B cell (primary cell): ENCODE measurements around the gene BABAM2. TPM values are rescaled to one million over a fixed set of nuclear protein-coding genes. Genes with fewer than 3 reads are reported as not detected.

ENCODE experiments used
- ATAC-seq: fragments of 200-7000 bp; cut with Tn5 transposase; one replicate; pipeline ENCODE4 v1.10.0; 2021; ENCODE audit warnings: low read depth, mild to moderate bottlenecking, moderate number of reproducible peaks, moderate library complexity
- CTCF ChIA-PET: fragments of 350-600 bp; sonication (Branson Sonifier 250); formaldehyde crosslinking; loops from one replicate; lab custom pipeline; 2021; ENCODE audit warnings: antibody characterized with exemption, inconsistent platforms; lab: Charles Lee
- POLR2A ChIA-PET: fragments of 350-600 bp; sonication (Branson Sonifier 250); formaldehyde crosslinking; loops from one replicate; lab custom pipeline; 2021; ENCODE audit warnings: antibody characterized with exemption; lab: Charles Lee
- DNase-seq: peaks from one replicate; pipeline ENCODE4 v3.0.0; 2013
- H2AFZ ChIP-seq: 2 replicates; pipeline ENCODE4 v1.6.1; 2012; ENCODE audit warnings: mild to moderate bottlenecking, low read depth, low read length; ENCODE audit not compliant: insufficient read depth, poor library complexity, severe bottlenecking
- H3K27ac ChIP-seq, 2 donors: 1 replicate in 1 of 2; 2 replicates in 1 of 2; pipeline ENCODE4 v1.5.1; 2012 to 2013; ENCODE audit warnings: low read length in 2 of 2, mild to moderate bottlenecking in 2 of 2, moderate library complexity in 1 of 2
- H3K27me3 ChIP-seq, 4 experiments: fragments of 200-600 bp in 1 of 4; sonication (generic) in 1 of 4; replicated peaks in 1 of 4; 1 replicate in 2 of 4; 2 replicates in 2 of 4; pipeline versions ENCODE4 v1.6.1 to v1.7.0; 2013 to 2016; ENCODE audit warnings: low read length in 3 of 4, mild to moderate bottlenecking in 2 of 4, mixed read lengths in 1 of 4, moderate library complexity in 1 of 4; ENCODE audit not compliant: insufficient read depth in 4 of 4, control insufficient read depth in 3 of 4; ENCODE audit errors: control extremely low read depth in 1 of 4
- H3K36me3 ChIP-seq, 2 experiments: replicated peaks in 1 of 2; 1 replicate in 1 of 2; 2 replicates in 1 of 2; pipeline versions ENCODE4 v1.6.1 to v1.7.1; 2013; ENCODE audit warnings: low read length in 1 of 2; ENCODE audit not compliant: insufficient read depth in 2 of 2, control insufficient read depth in 1 of 2; ENCODE audit errors: control extremely low read depth in 1 of 2, extremely low read depth in 1 of 2
- H3K4me1 ChIP-seq, 2 donors: fragments of 200-600 bp in 1 of 2; sonication (generic) in 1 of 2; 1 replicate in 1 of 2; 2 replicates in 1 of 2; pipeline versions ENCODE4 v1.5.1 to v1.6.1; 2013 to 2017; ENCODE audit warnings: low read length in 2 of 2; ENCODE audit not compliant: control insufficient read depth in 2 of 2, insufficient read depth in 2 of 2
- H3K4me2 ChIP-seq: replicated peaks from 2 replicates; pipeline ENCODE3; 2012; ENCODE audit warnings: mild to moderate bottlenecking, low read depth, low read length; ENCODE audit not compliant: poor library complexity, severe bottlenecking
- H3K4me3 ChIP-seq, 5 experiments: fragments of 200-600 bp in 1 of 5; sonication (generic) in 1 of 5; 1 replicate in 3 of 5; 2 replicates in 2 of 5; pipeline versions ENCODE4 v1.5.1 to v1.7.0; 2011 to 2016; ENCODE audit warnings: low read length in 4 of 5, mild to moderate bottlenecking in 4 of 5, low read depth in 2 of 5, control low read depth in 1 of 5, moderate library complexity in 1 of 5; ENCODE audit not compliant: insufficient read depth in 1 of 5; ENCODE audit errors: control extremely low read depth in 1 of 5, extremely low read depth in 1 of 5
- H3K79me2 ChIP-seq: fragments of 200-600 bp; sonication (generic); one replicate; pipeline ENCODE4 v1.6.0; 2016; ENCODE audit warnings: low read length; ENCODE audit not compliant: control insufficient read depth, insufficient read depth
- H3K9ac ChIP-seq: fragments of 200-600 bp; sonication (generic); 2 replicates; pipeline ENCODE4 v1.6.1; 2017; ENCODE audit warnings: mild to moderate bottlenecking, low read length, moderate library complexity
- H3K9me3 ChIP-seq, 3 donors: one replicate each; pipeline versions ENCODE4 v1.6.1 to v1.7.1; 2013; ENCODE audit warnings: low read length in 2 of 3; ENCODE audit not compliant: control insufficient read depth in 2 of 3, insufficient read depth in 1 of 3; ENCODE audit errors: control extremely low read depth in 1 of 3
- H4K20me1 ChIP-seq: 2 replicates; pipeline ENCODE4 v1.6.0; 2012; ENCODE audit warnings: mild to moderate bottlenecking, low read length; ENCODE audit not compliant: insufficient read depth, control insufficient read depth, poor library complexity, severe bottlenecking
- H3K27ac Mint-ChIP-seq: one replicate; pipeline ENCODE4 v1.8.0; 2021; ENCODE audit warnings: mixed read lengths
- H3K27me3 Mint-ChIP-seq: one replicate; pipeline ENCODE4 v1.8.0; 2021; ENCODE audit warnings: mixed read lengths
- H3K4me1 Mint-ChIP-seq: one replicate; pipeline ENCODE4 v1.8.0; 2021; ENCODE audit warnings: mixed read lengths
- H3K4me3 Mint-ChIP-seq: one replicate; pipeline ENCODE4 v1.8.0; 2021; ENCODE audit warnings: mixed read lengths
- H3K9me3 Mint-ChIP-seq: one replicate; pipeline ENCODE4 v1.8.0; 2022; ENCODE audit warnings: mixed read lengths; ENCODE audit not compliant: insufficient read depth
- EZH2 ChIP-seq: IDR thresholded peaks from 2 replicates; pipeline ENCODE4 v1.6.1; 2012; ENCODE audit warnings: borderline replicate concordance, low read depth, mild to moderate bottlenecking, moderate library complexity, low read length; ENCODE audit not compliant: insufficient read depth, poor library complexity, severe bottlenecking
- WGBS: methylation state at CpG from one replicate; pipeline ENCODE4 v1.1.5; 2013; ENCODE audit warnings: missing lambda C conversion rate; ENCODE audit not compliant: insufficient coverage; 5-methylcytosine and 5-hydroxymethylcytosine counted together
- intact Hi-C: fragments of 100-400 bp; cut with micrococcal nuclease; formaldehyde crosslinking; loops from one replicate; pipeline ENCODE4 v1.10.0; 2022
- polyA plus RNA-seq: library from polyadenylated mRNA; depleted of rRNA; stranded (reverse); fragments of >200 nt; gene quantifications from 2 replicates; pipeline ENCODE4 v1.2.3, GENCODE V29; 2012
- total RNA-seq, 2 donors: library from RNA; stranded (reverse); fragments of 120-200 nt in 1 of 2; gene quantifications; 1 replicate in 1 of 2; 2 replicates in 1 of 2; pipeline versions ENCODE4 v1.2.3 to v1.2.4, GENCODE V29; 2013 to 2022
- TF ChIP-seq, protein P1 (sequence below): fragments of 200-600 bp; IDR thresholded peaks from one replicate; pipeline ENCODE4 v1.8.0; 2022; ENCODE audit warnings: antibody characterized with exemption, mild to moderate bottlenecking

Gene BABAM2
- total and polyA plus RNA-seq, 2 donors (not counting 1 experiment from before 2014, with no cell fraction given), result 22.3 to 69.6 TPM

DNA sequence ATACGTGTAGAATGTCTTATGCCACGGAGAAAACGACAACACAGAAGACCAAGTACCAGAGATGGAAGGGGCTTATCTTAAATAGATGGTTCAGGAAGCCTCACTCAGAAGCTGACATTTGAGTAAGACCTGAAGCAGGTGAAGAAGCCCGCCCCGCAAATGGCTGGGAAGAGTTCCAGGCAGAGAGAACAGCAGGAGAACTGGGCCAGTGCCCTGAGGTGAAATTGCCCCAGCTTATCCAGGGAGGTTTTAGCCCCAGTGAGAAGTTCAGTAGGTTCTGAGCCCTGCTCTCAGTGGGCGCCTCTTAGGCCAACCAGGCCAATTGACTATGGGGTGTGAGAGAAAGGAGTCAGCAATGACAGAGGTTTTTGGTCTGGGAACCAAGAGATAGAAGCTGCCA is 336.0 kb downstream of the BABAM2 start:
- Histone ChIP-seq H3K27ac (no peak overlapping the region), H2AFZ (no peak overlapping the region), H3K4me3 (no peak overlapping the region), H3K4me2 (no peak overlapping the region), H3K27me3 (no peaks in the 10 kb centered on the region), H3K9ac (no peak overlapping the region), H3K9me3 (no peaks in the 10 kb centered on the region), H3K36me3 (no peaks in the 10 kb centered on the region), H3K4me1 (no peaks in the 10 kb centered on the region), H3K79me2 (no peaks in the 10 kb centered on the region), H4K20me1 (no peaks in the 10 kb centered on the region)
- DNase-seq (no peak), ATAC-seq (no peak)
- WGBS, result 98% methylated on average over 6 of the region's 6 CpGs
- ChIA-PET POLR2A (no interaction called here), CTCF (no interaction called here)
- H3K9me3 Mint-ChIP-seq, result no peaks in the 10 kb centered on the region
- H3K4me3 Mint-ChIP-seq, result no peak overlapping the region
- H3K4me1 Mint-ChIP-seq, result no peaks in the 10 kb centered on the region
- no peak overlapping the region for H3K27ac Mint-ChIP-seq
- intact Hi-C loops, result no loop called here
- TF ChIP-seq, protein P1, sequence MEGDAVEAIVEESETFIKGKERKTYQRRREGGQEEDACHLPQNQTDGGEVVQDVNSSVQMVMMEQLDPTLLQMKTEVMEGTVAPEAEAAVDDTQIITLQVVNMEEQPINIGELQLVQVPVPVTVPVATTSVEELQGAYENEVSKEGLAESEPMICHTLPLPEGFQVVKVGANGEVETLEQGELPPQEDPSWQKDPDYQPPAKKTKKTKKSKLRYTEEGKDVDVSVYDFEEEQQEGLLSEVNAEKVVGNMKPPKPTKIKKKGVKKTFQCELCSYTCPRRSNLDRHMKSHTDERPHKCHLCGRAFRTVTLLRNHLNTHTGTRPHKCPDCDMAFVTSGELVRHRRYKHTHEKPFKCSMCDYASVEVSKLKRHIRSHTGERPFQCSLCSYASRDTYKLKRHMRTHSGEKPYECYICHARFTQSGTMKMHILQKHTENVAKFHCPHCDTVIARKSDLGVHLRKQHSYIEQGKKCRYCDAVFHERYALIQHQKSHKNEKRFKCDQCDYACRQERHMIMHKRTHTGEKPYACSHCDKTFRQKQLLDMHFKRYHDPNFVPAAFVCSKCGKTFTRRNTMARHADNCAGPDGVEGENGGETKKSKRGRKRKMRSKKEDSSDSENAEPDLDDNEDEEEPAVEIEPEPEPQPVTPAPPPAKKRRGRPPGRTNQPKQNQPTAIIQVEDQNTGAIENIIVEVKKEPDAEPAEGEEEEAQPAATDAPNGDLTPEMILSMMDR, result no peak
- no peak for TF ChIP-seq EZH2
- H3K27me3 Mint-ChIP-seq, result no peaks in the 10 kb centered on the region

DNA sequence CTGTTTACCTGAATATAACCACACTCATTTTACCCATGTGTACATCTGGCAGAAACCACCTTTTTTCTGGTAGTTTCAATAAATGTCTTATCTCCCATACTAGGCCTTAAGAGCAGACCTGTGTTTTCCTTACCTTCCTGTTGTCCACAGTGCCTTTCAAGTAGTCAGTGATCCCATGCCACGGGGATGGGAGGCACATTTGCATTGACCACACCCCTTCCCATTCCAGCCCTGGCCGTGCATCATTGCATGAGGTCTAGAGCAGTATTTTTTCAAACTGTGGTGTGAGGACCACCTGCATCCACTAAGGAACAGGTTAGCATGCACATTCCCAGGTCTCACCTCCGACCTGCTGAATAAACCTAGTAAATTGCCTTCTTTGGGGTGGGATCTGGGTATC is 337.0 kb downstream of the BABAM2 start:
- ATAC-seq (no peak), DNase-seq (no peak)
- TF ChIP-seq EZH2, result no peak
- TF ChIP-seq, protein P1, result no peak
- no peaks in the 10 kb centered on the region for H3K79me2 ChIP-seq
- no peak overlapping the region for H3K4me3 ChIP-seq
- no peak overlapping the region for H3K27ac ChIP-seq
- Mint-ChIP-seq H3K27ac (no peak overlapping the region), H3K9me3 (no peaks in the 10 kb centered on the region), H3K4me1 (no peaks in the 10 kb centered on the region), H3K4me3 (no peak overlapping the region), H3K27me3 (no peaks in the 10 kb centered on the region)
- H3K4me1 ChIP-seq, result no peaks in the 10 kb centered on the region
- no peak overlapping the region for H2AFZ ChIP-seq
- WGBS, result 78% methylated on average over 1 of the region's 3 CpGs
- no peak overlapping the region for H3K4me2 ChIP-seq
- no peaks in the 10 kb centered on the region for H3K27me3 ChIP-seq
- no peaks in the 10 kb centered on the region for H4K20me1 ChIP-seq
- CTCF ChIA-PET, result no interaction called here
- no peaks in the 10 kb centered on the region for H3K36me3 ChIP-seq
- POLR2A ChIA-PET, result no interaction called here
- no peak overlapping the region for H3K9ac ChIP-seq
- H3K9me3 ChIP-seq, result no peaks in the 10 kb centered on the region
- intact Hi-C loops, result no loop called here
